GM19099 (cell line): ENCODE results near the gene SALL1.

ENCODE experiments used
- POLR2A ChIP-seq: IDR thresholded peaks from 3 replicates; pipeline ENCODE4 v1.6.1; 2011; ENCODE audit warnings: low read depth; ENCODE audit not compliant: insufficient read length; ENCODE audit errors: extremely low read depth

The SALL1 gene

DNA sequence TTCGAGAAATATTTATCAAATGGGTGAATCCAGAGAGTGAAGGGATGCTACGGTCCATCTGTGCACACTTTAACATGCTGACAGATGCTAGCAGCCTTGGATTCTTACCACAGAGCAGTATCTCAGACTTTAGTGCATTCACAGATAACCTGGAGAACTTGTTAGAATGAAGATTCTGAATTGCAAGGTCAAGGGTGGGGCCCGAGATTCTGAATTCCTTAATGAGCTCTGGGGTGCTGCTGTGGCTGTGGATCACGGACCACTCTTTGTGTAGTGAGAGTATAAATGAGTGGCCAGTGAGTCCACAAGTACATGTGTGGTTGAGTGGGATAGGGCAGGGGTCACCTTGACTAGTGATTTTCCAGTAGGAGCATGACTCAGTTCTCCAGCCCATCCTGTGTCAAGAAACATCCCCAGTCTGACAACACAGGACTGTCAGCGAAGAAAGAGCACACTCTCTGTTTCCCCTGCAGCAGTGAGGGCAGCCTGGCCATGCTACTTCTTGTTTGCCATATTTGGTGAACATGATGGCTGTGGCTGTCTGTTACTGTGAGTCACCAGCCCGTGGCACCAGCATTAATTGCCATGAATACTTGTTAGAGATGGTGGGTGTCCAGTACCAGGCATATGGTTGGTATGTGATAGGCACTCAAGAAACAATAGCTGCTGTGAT is 13.0 kb upstream of the SALL1 start:
- TF ChIP-seq POLR2A, result no peak

DNA sequence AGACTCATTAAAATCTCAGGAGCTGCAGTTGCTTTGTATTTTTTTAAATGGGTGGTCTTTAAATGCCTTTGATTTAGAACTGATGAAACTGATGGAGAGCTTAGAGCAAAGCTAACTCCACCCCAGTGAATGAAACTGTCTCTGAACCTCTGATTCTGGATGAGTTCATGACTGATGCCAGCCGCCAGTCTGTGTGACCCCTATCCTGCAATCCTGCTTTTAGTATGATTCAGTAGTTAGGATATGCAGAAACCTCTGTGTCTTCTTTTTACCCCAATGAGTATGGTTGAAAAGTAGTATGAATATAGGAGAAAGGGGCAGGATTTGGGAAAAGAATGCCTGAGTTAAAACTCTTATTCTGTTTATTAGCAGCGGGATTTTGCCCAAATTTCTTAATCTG is 12.3 kb upstream of the SALL1 start:
- no peak for TF ChIP-seq POLR2A

DNA sequence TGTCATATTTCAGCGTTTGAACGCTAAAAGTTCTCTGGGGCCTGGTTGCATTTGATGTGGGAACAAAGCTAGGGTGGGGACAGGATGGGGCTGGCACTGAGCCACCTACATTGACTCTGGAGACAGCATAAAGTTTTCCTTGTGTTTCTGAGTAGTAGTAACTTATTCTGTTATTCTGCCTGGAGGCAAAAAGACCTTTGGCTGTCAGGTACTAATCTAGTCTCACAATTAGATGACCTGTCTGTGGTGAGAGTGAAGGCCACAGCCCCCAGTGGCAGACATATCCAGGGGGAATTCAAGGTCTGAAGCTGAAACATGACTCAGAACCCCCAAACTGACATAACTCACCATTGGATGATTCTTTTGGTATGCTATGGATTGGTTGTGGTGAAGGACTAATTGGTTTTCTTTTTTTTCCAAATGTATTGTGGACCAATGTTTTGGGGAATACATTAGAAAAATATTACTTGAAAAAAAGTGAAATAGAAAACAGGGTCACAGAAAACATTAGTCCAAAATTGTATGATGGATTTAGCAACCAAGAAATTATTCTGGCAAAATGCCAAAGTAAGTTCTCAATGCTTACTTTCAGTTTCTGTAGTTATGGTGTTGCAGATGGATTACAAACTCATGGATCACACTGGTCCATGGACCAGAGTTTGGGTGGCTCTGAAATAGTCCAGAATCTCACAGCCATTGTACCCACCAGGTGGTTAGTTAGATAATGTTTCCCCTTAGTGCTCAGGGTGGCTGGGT is 10.5 kb upstream of the SALL1 start:
- TF ChIP-seq POLR2A, result no peak

DNA sequence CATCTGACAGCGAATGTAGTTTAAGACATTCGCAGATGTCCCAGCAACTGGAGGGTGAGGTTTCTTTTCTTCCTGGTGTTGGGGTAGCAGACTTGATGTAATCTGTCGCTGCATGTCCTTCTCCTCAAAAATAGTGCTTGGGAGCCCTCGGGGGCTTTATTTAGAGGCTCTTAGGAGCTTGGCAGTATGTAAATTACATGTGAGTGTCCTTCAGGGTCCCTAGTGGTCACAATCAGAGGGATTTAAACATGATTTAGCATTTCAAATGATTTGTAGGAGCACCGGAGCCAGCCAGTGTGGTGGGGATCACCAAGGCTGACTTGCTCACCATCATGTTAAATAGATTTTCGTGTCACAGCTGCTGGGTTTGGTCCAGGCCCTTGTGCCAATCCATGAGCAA is 8.8 kb upstream of the SALL1 start:
- TF ChIP-seq POLR2A, result no peak

DNA sequence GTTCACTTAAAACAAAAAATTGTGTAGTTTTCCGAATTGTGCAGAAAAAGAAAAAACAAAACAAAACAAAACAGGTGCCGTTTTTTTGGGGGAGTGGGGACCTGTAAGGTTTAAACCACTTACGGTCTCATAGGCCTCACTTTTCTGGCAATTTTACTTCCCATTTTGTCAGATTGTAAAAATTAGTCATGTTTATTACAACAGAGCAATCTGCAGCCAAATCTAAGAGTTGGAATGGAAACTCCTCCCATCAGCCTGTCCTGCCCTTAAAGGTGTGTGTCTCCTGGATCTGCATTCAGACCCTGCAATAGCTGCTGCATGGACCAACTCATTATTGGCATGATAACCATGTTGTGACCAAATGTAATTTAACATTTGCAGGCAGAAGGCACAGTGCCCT is 8.2 kb upstream of the SALL1 start:
- TF ChIP-seq POLR2A, result no peak

DNA sequence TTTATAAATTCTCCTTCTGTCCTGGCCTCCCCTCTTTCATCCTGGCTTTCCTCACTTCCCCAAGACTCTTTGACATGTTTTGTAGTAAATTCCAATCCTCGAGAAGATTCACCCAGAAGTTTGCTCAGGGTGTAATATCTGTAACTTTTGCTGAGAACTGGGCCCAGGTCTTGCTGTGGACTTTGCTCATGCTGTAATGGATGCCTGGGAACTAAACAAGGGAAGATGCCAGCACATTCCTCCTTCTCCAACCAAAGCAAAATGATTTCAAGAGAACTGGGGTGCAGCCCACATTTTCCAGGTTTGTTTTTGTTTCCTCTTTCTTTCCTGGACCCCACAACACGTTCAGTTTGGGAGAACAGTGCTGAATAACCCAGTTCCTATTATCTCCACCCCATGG is 6.6 kb upstream of the SALL1 start:
- TF ChIP-seq POLR2A, result no peak

DNA sequence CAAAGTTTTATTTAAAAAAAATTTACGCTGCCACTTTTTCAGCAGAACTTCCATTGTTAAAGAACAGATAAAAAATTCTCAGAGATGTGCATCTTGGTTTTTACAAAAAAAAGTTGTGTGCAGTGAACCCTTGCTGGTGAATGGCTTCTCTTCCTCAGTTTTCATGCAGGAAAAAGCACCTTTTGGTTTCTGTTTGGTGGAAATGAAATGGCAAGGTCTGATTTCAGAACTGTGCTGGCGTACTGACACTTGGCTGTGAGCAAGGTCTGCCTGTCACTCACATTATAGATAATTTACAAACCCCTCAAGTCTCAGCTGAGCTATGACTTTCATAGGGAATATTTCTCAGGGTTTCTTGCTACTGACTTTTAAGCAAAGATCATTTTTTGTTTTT is 5.7 kb upstream of the SALL1 start:
- no peak for TF ChIP-seq POLR2A

DNA sequence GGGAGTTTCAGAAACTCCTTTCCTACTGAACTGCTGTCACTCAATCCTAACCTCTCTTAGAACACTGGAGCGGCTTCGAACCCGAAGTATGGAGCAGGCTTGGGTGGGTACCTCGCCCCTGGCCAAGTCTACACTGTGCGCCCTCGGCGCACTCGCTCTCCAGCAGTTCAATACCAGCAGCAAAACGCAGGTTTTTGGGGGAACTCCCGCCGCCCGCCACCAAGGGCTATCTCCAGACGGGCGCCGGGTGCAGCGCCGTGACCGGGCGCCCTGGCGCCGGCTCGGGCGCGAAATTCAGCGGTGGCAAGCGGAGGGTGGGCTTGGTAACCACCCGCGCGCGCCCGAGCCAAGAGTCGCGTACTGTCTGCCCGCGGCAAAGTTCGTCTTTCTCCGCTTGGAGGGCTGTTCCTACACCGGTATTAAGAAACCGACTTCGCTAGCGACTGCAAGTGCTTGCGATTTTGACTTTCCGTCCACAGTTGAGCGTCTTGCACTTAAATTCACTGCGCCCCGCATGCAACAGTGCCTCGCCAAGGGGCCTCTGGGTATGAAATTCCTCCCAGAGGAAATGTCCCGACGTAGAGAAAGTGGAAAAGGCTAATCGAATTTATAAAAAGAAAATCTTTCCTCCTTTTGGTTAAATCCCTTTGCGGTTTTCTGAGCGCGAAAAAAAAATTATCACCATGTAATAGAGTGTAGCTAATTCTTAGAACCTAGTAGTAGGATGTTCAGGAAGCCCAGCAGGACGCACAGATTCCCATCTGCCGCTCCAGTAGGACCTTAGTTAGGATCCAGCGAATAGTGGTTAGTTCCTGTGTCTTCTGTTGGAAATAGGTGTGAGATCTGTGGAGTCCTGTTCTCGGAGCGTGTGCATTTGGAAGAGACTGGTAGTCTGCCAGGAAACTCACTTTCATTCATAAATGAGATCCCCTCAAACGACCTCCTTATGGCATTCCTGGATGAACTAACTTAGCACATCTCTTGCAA is 5.0 kb upstream of the SALL1 start:
- no peak for TF ChIP-seq POLR2A

DNA sequence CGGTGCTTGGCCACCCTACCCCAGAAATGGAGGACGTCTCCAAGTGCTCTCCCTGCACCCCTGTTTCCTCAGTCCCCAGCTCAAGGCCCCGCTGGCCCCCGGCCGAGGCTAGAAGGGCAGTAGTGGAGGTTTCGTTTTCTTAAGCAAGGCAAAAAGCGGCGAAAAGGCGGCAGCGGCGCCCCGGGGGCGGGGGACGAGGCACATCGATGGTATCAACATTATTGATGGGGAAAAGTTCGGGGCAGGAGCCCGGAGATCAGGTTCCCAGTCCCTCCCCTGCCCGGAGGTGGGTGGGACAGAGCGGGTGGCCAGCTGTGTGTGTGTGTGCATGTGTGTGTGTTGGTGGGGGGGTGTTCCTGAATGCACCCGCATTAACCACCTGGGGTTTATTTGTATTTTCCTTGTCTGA is 4.1 kb upstream of the SALL1 start:
- no peak for TF ChIP-seq POLR2A

DNA sequence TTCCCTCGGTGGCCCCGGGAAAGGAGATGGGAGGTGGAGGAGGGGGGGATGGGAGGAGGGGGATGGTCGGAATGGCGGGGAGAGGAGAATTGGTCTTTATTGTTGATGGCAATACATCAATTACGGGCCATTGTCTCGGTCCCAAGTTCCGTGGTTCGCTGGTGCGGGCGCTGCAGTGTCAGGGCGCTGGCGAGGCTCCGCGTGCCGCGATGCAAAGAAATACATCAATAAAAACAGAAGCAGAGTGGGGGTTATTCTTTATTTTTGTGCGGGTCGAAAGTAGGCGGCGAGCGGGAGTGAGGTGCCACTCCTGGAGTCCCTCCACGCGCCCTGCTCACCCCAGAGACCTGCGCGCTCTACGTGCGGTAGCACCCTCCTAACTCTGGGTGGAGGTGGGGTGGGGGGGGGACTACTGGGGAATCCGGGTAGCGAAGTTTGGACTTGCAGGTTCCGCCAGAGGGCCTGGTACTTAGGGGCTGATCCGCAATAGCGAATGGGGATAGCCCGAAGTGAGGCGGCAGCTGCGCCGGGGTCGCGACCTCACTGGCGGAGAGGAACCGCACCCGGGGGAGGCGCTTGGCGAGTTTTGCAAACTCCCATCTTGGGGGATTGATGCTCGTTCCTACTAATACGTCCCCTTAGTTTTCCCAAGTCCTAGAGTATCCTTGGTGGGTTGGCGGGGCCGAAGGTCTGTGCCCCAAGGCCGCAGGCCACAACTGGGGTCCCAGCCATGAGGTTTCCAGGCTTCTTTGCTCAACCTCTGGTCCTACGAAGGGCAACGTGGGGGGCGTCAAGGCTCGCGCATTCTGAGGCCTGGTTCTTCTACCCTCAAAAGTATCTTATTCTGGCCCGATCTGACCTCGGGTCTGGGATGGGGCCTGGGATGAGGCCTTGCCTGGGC is 3.5 kb upstream of the SALL1 start:
- TF ChIP-seq POLR2A, result no peak

DNA sequence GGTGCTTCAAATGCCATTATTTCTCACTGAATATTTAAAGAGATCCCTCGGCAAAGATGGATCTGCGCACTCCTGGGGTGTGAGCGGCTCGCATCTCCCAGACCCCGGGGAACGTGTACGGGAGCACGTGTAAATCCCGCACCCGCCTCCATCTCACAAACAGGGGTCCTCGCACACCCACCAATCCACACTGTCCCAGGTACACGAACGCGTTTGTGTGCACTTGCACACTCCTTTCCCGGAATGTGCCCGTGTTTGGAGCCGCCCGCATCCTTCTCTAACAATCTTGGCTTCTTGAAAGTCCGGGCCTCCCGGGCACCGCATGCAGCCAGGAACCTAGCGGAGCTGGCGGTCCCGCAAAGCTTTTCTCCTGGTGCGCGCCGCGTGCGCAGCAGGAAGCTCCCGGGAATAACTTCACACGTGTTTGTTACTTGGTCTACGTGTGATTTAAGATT is 2.5 kb upstream of the SALL1 start:
- TF ChIP-seq POLR2A, result no peak

DNA sequence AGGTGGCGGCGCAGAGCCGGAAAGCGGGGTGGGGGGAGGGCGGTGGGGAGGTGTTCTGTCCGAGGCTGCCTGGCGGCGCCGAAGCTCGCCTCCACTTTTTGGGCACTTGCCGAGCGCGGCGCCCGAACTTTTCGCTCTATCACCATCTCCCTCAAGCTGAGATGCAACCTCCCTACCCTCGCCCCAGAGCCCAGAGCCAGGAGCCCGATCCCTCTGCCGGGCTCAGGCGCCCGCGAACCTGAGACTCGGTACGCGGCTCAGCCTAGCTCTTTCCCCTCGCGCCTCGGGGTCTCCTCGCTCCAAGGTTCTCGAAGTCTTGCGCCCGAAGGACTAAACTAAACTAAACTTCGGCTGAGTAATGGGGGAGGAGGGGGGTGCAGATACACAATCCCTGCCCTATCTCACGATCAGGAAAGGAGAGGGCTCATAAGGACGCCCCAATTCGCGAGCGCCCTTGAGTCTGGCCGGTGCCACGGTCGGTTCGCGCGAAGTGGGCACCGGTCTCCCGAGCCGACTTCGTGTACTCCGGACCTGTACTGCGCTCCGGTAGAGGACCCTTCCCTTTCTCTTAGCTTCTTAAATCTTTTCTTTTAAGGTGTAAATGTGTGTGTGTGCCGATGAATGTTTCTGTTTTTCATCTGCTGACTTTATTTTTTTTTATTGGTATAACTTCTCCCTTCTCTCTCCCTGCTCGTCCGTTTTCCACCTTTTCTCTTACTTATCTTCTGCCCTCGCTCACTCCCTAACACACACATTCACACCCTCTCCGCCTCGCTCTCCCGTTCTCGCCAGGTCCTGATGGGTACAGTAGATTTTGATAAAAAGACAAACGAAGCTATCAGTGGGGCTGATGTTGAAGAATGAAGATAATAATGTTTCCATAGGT is 1.9 kb upstream of the SALL1 start:
- no peak for TF ChIP-seq POLR2A

DNA sequence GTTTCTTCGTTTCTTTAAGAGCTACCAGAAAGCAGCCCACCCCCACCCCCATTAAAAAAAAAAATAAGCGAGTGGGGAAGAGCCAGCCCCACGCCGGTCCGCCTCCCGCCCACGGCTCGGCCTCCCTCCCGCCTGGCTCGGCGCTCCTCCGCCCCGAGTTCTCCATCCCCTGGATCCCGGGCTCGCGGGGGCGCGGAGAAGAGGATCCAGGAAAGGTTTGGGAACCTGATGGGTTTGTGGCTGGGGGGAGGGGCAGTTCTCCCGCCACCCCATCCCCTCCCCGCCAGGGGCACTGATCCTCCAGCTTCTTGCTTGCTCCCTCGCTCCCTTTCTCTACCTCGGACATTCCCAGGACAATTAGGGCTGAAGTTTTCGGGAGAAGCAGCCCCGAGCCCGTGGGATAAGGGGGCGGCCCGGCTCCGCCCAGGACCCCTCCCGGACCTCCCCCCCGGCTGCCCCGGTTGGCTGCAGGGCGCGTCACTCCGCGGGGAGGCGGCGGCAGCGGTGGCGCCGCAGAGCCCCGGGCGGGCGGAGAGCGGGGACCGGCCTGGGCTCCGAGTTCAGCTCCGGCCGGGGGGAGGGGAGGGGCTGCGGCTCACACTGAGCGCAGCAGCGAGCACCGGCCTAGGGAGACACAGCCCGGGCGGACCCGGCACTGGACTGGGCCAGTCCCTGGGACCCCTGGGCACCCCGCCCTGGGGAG is 1.0 kb upstream of the SALL1 start:
- TF ChIP-seq POLR2A, result no peak
